Measurements from ENCODE around the gene PDHX.
"Not testable (repeated sequence)": the region's sequence is repeated elsewhere in the genome, so short reads cannot be mapped to it uniquely, and the experiment has no call there.

The PDHX gene

GRCh38 chr11:34997952-34998528 is 81.6 kb downstream of the PDHX start:
- DNase-seq = no peak

- DNase-seq = no peak
These were observed 83.0 kb downstream of the PDHX start for GRCh38 chr11:34999453-34999852.

- DNase-seq = no peak
These were observed 86.8 kb downstream of the PDHX start for GRCh38 chr11:35003186-35003585.

GRCh38 chr11:35003658-35004057 is 87.2 kb downstream of the PDHX start:
- DNase-seq = no peak

- DNase-seq = no peak
These were observed 88.8 kb downstream of the PDHX start for GRCh38 chr11:35005141-35005780.

- no peak for DNase-seq
These were observed 90.1 kb downstream of the PDHX start for GRCh38 chr11:35006389-35007128.

GRCh38 chr11:35007277-35007676 is 90.9 kb downstream of the PDHX start:
- no peak for DNase-seq

GRCh38 chr11:35009191-35009943 is 92.9 kb downstream of the PDHX start:
- DNase-seq = no peak

- DNase-seq = no peak
These were observed 93.5 kb downstream of the PDHX start for GRCh38 chr11:35009944-35010342.

GRCh38 chr11:35010654-35011053 is 94.2 kb downstream of the PDHX start:
- DNase-seq = no peak

- no peak for DNase-seq
These were observed 95.0 kb downstream of the PDHX start for GRCh38 chr11:35011389-35011788.

GRCh38 chr11:35011944-35012343 is 95.5 kb downstream of the PDHX start:
- no peak for DNase-seq

GRCh38 chr11:35012467-35013191 is 96.2 kb downstream of the PDHX start:
- no peak for DNase-seq

GRCh38 chr11:35013514-35014233 is 97.3 kb downstream of the PDHX start:
- DNase-seq = peak; percentile 10

- no peak for DNase-seq
These were observed 97.9 kb downstream of the PDHX start for GRCh38 chr11:35014346-35014745.

- no peak for DNase-seq
These were observed 99.4 kb downstream of the PDHX start for GRCh38 chr11:35015621-35016387.

- no peak for DNase-seq
These were observed 100.5 kb downstream of the PDHX start for GRCh38 chr11:35016916-35017315.

- no peak for DNase-seq
These were observed 101.3 kb downstream of the PDHX start for GRCh38 chr11:35017528-35018342.

- no peak for DNase-seq
These were observed 105.2 kb downstream of the PDHX start for GRCh38 chr11:35021589-35021988.

GRCh38 chr11:35023940-35024339 is 107.5 kb downstream of the PDHX start:
- DNase-seq = not testable (repeated sequence)

Data from NK-92 treated with Interleukin-12 subunit alpha and Interleukin-12 subunit beta, amount 100 ng/mL, for 24 hours (cell line).